Heart right ventricle (tissue), 16 donors: Measurements from ENCODE around the gene HIVEP3. TPM values are rescaled to one million over a fixed set of nuclear protein-coding genes. Genes with fewer than 3 reads are reported as not detected.
"Not testable (repeated sequence)": the region's sequence is repeated elsewhere in the genome, so short reads cannot be mapped to it uniquely, and the experiment has no call there.

ENCODE experiments used
- ATAC-seq, 8 donors: fragments of 200-7000 bp; cut with Tn5 transposase; one replicate each; pipeline ENCODE4 v1.9.1; 2020; ENCODE audit warnings: mild to moderate bottlenecking in 8 of 8, moderate library complexity in 8 of 8, moderate number of reproducible peaks in 1 of 8
- DNase-seq, 2 donors: peaks; one replicate each; pipeline ENCODE4 v3.0.0-alpha.2; 2020
- H3K27ac ChIP-seq, 10 donors: fragments of 200-600 bp; sonication (generic) in 2 of 10; one replicate each; pipeline versions ENCODE4 v1.5.0 to v1.8.0; 2020 to 2022; ENCODE audit warnings: mild to moderate bottlenecking in 3 of 10
- H3K27me3 ChIP-seq, 7 donors: fragments of 200-600 bp; one replicate each; pipeline ENCODE4 v1.8.0; 2021 to 2022; ENCODE audit warnings: mild to moderate bottlenecking in 2 of 7
- H3K36me3 ChIP-seq, 9 donors: fragments of 200-600 bp; sonication (generic) in 1 of 9; one replicate each; pipeline versions ENCODE4 v1.5.0 to v1.8.0; 2020 to 2022; ENCODE audit warnings: mild to moderate bottlenecking in 2 of 9
- H3K4me1 ChIP-seq, 9 donors: fragments of 200-600 bp; sonication (generic) in 1 of 9; one replicate each; pipeline versions ENCODE4 v1.5.0 to v1.8.0; 2020 to 2022; ENCODE audit warnings: mild to moderate bottlenecking in 4 of 9
- H3K4me3 ChIP-seq, 10 donors: fragments of 200-600 bp; sonication (generic) in 2 of 10; one replicate each; pipeline versions ENCODE4 v1.5.0 to v1.8.0; 2020 to 2022; ENCODE audit warnings: mild to moderate bottlenecking in 7 of 10, moderate library complexity in 2 of 10
- H3K9me3 ChIP-seq, 11 donors: fragments of 200-600 bp in 10 of 11; sonication (generic) in 2 of 11; one replicate each; pipeline versions ENCODE4 v1.5.0 to v1.8.0; 2013 to 2022; ENCODE audit warnings: mild to moderate bottlenecking in 2 of 11, control low read depth in 1 of 11, moderate library complexity in 1 of 11
- WGBS, 2 donors: extraction: QIAGEN DNeasy Blood & Tissue Kit; methylation state at CpG; one replicate each; pipeline ENCODE4 v1.1.7; 2013; ENCODE audit warnings: inconsistent platforms in 1 of 2; 5-methylcytosine and 5-hydroxymethylcytosine counted together
- intact Hi-C, 10 donors: fragments of 100-400 bp; cut with DNase I; formaldehyde crosslinking; loops; one replicate each; pipeline versions ENCODE4 v1.11.1 to v1.14.2; 2022
- polyA plus RNA-seq, 2 donors: library from polyadenylated mRNA; stranded (reverse); fragments of 200-250 nt; gene quantifications; one replicate each; pipeline ENCODE4 v1.2.3, GENCODE V29; 2013
- total RNA-seq, 10 donors: library from RNA; stranded (reverse); fragmentation: NEBNext Ultra II Directional in 3 of 10; extraction: Animal tissue kit (Norgen Biotek cat#: 25700) in 3 of 10; gene quantifications; one replicate each; pipeline versions ENCODE4 v1.2.1 to v1.2.4, GENCODE V29; 2021 to 2023
- TF ChIP-seq, protein P1 (sequence below), 9 donors: fragments of 200-600 bp; sonication (generic) in 2 of 9; IDR thresholded peaks; one replicate each; pipeline versions ENCODE4 v1.5.0 to v1.8.0; 2021 to 2022; ENCODE audit warnings: antibody characterized with exemption in 9 of 9, mild to moderate bottlenecking in 5 of 9, moderate library complexity in 1 of 9
- donor health status: Arrhythmogenic right ventricular cardiomyopathy.
- donor health status: ischemic (EF 13 %, LVEDD 7.1; RV severe dilation, severe dysfunction).
- donor health status: healthy with polysubstance abuse.
- donor health status: DM: no; HTN: yes; CAD: no.
- donor health status: DM: no; HTN: no; CAD: no.
- donor health status: ischemic (EF 25% LVEDD 6.9; RV normal size, moderate dysfunction).
- donor health status: ischemic (EF 25% LVEDD 5.7; RV mildly dilated, moderate dysfunction).
- donor health status: healthy.
- donor health status: DM: yes; HTN: yes; CAD: no.
- donor health status: Ischemic cardiomyopathy.
- donor health status: ischemic (EF 35%, LVEDD 5.7; RV mildly dilated, moderate dysfunction).
- donor health status: nonischemic (EF 11% LVEDD 7.7; RV severe dilation, severe dysfunction).
- donor health status: DM: yes; HTN: yes; CAD: no.
- donor health status: PGD.
- donor health status: ischemic (EF 29% LVEDD 5.4; RV normal size, mild dysfunction).
- donor health status: nonischemic (EF 23%, LVEDD 6.1; RV moderate dilation, normal function).

HIVEP3 gene
- total and polyA plus RNA-seq, 12 donors = 2.6 to 7.5 (median 5.2) TPM

GRCh38 chr1:41560496-41560895, 358.2 kb downstream of the HIVEP3 start:
- Histone ChIP-seq H3K9me3 (no peaks in the 10 kb centered on the region), H3K27me3 (no peaks in the 10 kb centered on the region), H3K4me1 (peaks cover 0 to 19% (median 7%) of the 10 kb centered on the region in 9 donors), H3K36me3 (no peaks in the 10 kb centered on the region), H3K27ac (no peak overlapping the region), H3K4me3 (no peak overlapping the region)
- ATAC-seq (no peak), DNase-seq (no peak)
- intact Hi-C loops = no loop called here
- TF ChIP-seq, protein P1, sequence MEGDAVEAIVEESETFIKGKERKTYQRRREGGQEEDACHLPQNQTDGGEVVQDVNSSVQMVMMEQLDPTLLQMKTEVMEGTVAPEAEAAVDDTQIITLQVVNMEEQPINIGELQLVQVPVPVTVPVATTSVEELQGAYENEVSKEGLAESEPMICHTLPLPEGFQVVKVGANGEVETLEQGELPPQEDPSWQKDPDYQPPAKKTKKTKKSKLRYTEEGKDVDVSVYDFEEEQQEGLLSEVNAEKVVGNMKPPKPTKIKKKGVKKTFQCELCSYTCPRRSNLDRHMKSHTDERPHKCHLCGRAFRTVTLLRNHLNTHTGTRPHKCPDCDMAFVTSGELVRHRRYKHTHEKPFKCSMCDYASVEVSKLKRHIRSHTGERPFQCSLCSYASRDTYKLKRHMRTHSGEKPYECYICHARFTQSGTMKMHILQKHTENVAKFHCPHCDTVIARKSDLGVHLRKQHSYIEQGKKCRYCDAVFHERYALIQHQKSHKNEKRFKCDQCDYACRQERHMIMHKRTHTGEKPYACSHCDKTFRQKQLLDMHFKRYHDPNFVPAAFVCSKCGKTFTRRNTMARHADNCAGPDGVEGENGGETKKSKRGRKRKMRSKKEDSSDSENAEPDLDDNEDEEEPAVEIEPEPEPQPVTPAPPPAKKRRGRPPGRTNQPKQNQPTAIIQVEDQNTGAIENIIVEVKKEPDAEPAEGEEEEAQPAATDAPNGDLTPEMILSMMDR (IDR thresholded peaks at IDR 0.05) = no peak
- 80 to 86% methylated on average over 5 of the region's 5 CpGs for WGBS, 2 donors

DNA sequence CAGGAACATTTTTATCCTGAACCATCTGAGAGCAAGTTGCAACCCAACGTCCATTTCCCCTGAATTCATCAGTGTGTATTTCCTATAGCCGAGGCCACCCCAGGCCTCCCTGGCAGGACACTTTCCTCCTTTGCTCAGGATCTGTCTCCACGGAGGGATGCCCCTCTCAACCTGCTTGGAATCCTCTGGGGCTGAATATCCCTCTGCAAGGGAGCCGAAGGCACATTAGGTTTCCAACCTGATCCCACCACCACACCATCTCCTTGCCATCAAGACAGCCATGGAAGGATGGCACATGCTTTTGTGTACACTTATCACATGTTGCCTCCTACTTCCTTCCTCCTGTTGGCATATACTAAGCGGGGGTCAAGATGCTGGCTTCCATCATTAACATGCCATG, 359.4 kb downstream of the HIVEP3 start:
- H3K27ac ChIP-seq = peak overlapping the region in 4 of 10 donors; percentile 45 to 69 (median 62)
- no peak for DNase-seq
- intact Hi-C loops = loop anchor here in 1 of 10 donors (5.0 kb wide), 1 partner anchor 42 kb away; no protein-coding TSS in a partner anchor
- no peaks in the 10 kb centered on the region for H3K27me3 ChIP-seq
- no peak overlapping the region for H3K4me3 ChIP-seq
- ATAC-seq = no peak
- H3K9me3 ChIP-seq = no peaks in the 10 kb centered on the region
- TF ChIP-seq, protein P1 (IDR thresholded peaks at IDR 0.05) = no peak
- WGBS, 2 donors = 56 to 60% methylated on average over 5 of the region's 5 CpGs
- H3K4me1 ChIP-seq = peaks cover 0 to 19% (median 7%) of the 10 kb centered on the region in 9 donors
- H3K36me3 ChIP-seq = no peaks in the 10 kb centered on the region

GRCh38 chr1:41558761-41559171, 360.0 kb downstream of the HIVEP3 start:
- no peaks in the 10 kb centered on the region for H3K36me3 ChIP-seq
- peak; percentile 72 to 83 for DNase-seq
- TF ChIP-seq, protein P1 (IDR thresholded peaks at IDR 0.05) = no peak
- peaks cover 0 to 19% (median 7%) of the 10 kb centered on the region in 9 donors for H3K4me1 ChIP-seq
- ATAC-seq = peak; percentile 88 to 99 (median 96)
- H3K4me3 ChIP-seq = no peak overlapping the region
- no peaks in the 10 kb centered on the region for H3K9me3 ChIP-seq
- peak overlapping the region in 6 of 10 donors; percentile 9 to 69 (median 59) for H3K27ac ChIP-seq
- WGBS, 2 donors = 47 to 49% methylated on average over 3 of the region's 3 CpGs
- H3K27me3 ChIP-seq = no peaks in the 10 kb centered on the region
- intact Hi-C loops = loop anchor here in 1 of 10 donors (5.0 kb wide), 1 partner anchor 41 kb away; no protein-coding TSS in a partner anchor

DNA sequence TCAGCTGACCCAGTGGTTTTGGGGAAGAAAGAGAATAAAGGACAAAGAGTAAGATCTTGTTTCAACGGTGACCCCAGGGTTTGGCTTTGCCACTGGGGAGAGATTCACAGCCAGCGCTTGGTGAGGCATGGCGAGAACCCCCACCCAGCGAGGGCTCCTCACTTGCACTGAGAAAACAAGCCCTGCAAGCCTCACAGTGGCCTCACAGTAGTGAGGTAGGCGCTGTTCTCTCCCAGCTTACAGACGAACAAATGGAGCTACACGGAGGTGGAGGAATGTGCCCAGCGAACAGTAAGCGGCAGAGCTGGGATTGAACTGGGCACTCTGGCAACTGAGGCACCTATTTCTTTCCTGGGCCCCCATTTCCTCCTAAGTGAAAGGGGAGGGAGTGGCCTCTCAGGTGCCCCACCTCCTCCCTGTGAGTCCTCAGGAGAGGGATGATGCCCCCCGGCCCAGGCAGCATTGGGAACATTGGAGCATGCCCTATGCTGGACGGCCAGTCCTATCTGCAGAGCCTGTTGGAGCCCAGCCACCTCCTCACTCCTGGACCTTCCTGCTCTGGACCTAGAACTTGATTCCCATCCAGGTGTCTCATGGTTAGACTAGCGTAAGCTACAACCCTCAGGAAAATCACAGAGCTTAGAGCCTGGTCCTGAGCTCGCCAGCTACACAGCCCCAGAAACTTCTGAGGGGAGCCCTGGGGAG, 360.8 kb downstream of the HIVEP3 start:
- Histone ChIP-seq H3K4me1 (peaks cover 0 to 19% (median 7%) of the 10 kb centered on the region in 9 donors), H3K4me3 (no peak overlapping the region), H3K9me3 (no peaks in the 10 kb centered on the region), H3K27me3 (no peaks in the 10 kb centered on the region), H3K36me3 (no peaks in the 10 kb centered on the region), H3K27ac (peak overlapping the region in 6 of 10 donors; percentile 9 to 69 (median 57))
- 78 to 80% methylated on average over 13 of the region's 13 CpGs for WGBS, 2 donors
- ATAC-seq (peak in 7 of 8 donors; percentile 7 to 54 (median 28)), DNase-seq (no peak)
- intact Hi-C loops = loop anchor here in 1 of 10 donors (5.0 kb wide), 1 partner anchor 41 kb away; no protein-coding TSS in a partner anchor
- TF ChIP-seq, protein P1 (IDR thresholded peaks at IDR 0.05) = no peak

DNA sequence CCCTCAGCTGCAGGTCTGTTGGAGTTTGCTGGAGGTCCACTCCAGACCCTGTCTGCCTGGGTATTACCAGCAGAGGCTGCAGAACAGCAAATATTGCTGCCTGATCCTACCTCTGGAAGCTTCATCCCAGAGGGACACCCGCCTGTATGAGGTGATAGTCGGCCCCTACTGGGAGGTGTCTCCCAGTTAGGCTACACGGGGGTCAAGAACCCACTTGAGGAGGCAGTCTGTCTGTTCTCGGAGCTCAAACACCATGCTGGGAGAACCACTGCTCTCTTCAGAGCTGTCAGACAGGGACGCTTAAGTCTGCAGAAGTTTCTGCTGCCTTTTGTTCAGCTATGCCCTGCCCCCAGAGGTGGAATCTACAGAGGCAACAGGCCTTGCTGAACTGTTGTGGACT, 364.0 kb downstream of the HIVEP3 start:
- H3K27me3 ChIP-seq = not testable (repeated sequence)

More for the DNA sequence above, 364.0 kb downstream of the HIVEP3 start:
- not testable (repeated sequence) for ATAC-seq, H3K36me3 ChIP-seq, H3K4me3 ChIP-seq, H3K9me3 ChIP-seq, DNase-seq, H3K27ac ChIP-seq
- peaks cover 0 to 19% (median 7%) of the 10 kb centered on the region in 9 donors for H3K4me1 ChIP-seq
- WGBS, 2 donors = 89 to 90% methylated on average over 5 of the region's 5 CpGs
- intact Hi-C loops = loop anchor here in 1 of 10 donors (5.0 kb wide), 1 partner anchor 37 kb away; no protein-coding TSS in a partner anchor
